Caco-2 (cell line): ENCODE measurements around the gene TNNT2. TPM values are rescaled to one million over a fixed set of nuclear protein-coding genes. Genes with fewer than 3 reads are reported as not detected.
A peak's percentile ranks its signal among the peaks of the same experiment; 100 is the strongest.

Experiments
- BruUV-seq: library from RNA; stranded (reverse); fragments of 400-500 nt; replicated peaks from 2 replicates; lab custom pipeline; 2021; lab: Mats Ljungman, UMichigan
- CTCF ChIA-PET: fragments of 300-600 bp; sonication (Branson Sonifier 250); formaldehyde crosslinking; loops from one replicate; lab custom pipeline; 2022; ENCODE audit warnings: antibody characterized with exemption; lab: Charles Lee
- POLR2A ChIA-PET: fragments of 300-600 bp; sonication (Branson Sonifier 250); formaldehyde crosslinking; loops from one replicate; lab custom pipeline; 2022; ENCODE audit warnings: antibody characterized with exemption; lab: Charles Lee
- DNase-seq, 2 experiments: peaks; one replicate each; pipeline versions ENCODE4 v3.0.0 to v3.0.0-alpha.2; 2020 to 2022
- H3K27me3 ChIP-seq: replicated peaks from 2 replicates; pipeline ENCODE4 v1.6.0; 2011; ENCODE audit warnings: low read length; ENCODE audit not compliant: control insufficient read depth, insufficient read depth
- H3K36me3 ChIP-seq: 2 replicates; pipeline ENCODE4 v1.5.1; 2011; ENCODE audit warnings: low read length; ENCODE audit not compliant: control insufficient read depth, insufficient read depth
- H3K4me1 ChIP-seq: fragments of 250-450 bp; sonication (Bioruptor Pico); 2 replicates; pipeline ENCODE4 v1.5.1; 2020; ENCODE audit warnings: mild to moderate bottlenecking
- H3K4me3 ChIP-seq: 2 replicates; pipeline ENCODE4 v1.5.1; 2011; ENCODE audit warnings: low read depth, mild to moderate bottlenecking, control low read depth, low read length
- H3K9me3 ChIP-seq: fragments of 250-450 bp; sonication (Bioruptor Pico); 2 replicates; pipeline ENCODE4 v1.5.1; 2020; ENCODE audit warnings: mild to moderate bottlenecking, moderate library complexity
- H3K27ac Mint-ChIP-seq: one replicate; pipeline ENCODE4 v1.8.0; 2022; ENCODE audit warnings: mixed read lengths; ENCODE audit not compliant: unreplicated experiment
- H3K27me3 Mint-ChIP-seq: one replicate; pipeline ENCODE4 v1.8.0; 2022; ENCODE audit warnings: mixed read lengths; ENCODE audit not compliant: insufficient read depth, unreplicated experiment
- H3K36me3 Mint-ChIP-seq: one replicate; pipeline ENCODE4 v1.8.0; 2022; ENCODE audit warnings: mild to moderate bottlenecking, mixed read lengths; ENCODE audit not compliant: insufficient read depth, unreplicated experiment
- H3K4me1 Mint-ChIP-seq: one replicate; pipeline ENCODE4 v1.8.0; 2022; ENCODE audit warnings: low read depth, mixed read lengths; ENCODE audit not compliant: unreplicated experiment
- H3K4me3 Mint-ChIP-seq: one replicate; pipeline ENCODE4 v1.8.0; 2022; ENCODE audit warnings: mild to moderate bottlenecking, moderate library complexity, mixed read lengths; ENCODE audit not compliant: unreplicated experiment
- H3K9me3 Mint-ChIP-seq: one replicate; pipeline ENCODE4 v1.8.0; 2022; ENCODE audit warnings: mixed read lengths; ENCODE audit not compliant: unreplicated experiment
- CTCF ChIP-seq, 2 experiments: fragments of 200-600 bp in 1 of 2; IDR thresholded peaks; 1 replicate in 1 of 2; 2 replicates in 1 of 2; pipeline versions ENCODE4 v1.5.1 to v1.8.0; 2011 to 2022; ENCODE audit warnings: antibody characterized with exemption in 1 of 2, control low read depth in 1 of 2, inconsistent platforms in 1 of 2, low read depth in 1 of 2, low read length in 1 of 2, mild to moderate bottlenecking in 1 of 2, moderate library complexity in 1 of 2; ENCODE audit not compliant: insufficient read depth in 1 of 2, severe bottlenecking in 1 of 2, unreplicated experiment in 1 of 2
- intact Hi-C: fragments of 100-400 bp; cut with micrococcal nuclease; formaldehyde crosslinking; loops from one replicate; pipeline ENCODE4 v1.10.0; 2022; ENCODE audit not compliant: unreplicated experiment
- total RNA-seq: library from RNA; stranded (reverse); gene quantifications from 2 replicates; pipeline ENCODE4 v1.2.3, GENCODE V29; 2022

TNNT2 gene
- total RNA-seq, 1 experiment from 2014 or later: 7.3 TPM

DNA sequence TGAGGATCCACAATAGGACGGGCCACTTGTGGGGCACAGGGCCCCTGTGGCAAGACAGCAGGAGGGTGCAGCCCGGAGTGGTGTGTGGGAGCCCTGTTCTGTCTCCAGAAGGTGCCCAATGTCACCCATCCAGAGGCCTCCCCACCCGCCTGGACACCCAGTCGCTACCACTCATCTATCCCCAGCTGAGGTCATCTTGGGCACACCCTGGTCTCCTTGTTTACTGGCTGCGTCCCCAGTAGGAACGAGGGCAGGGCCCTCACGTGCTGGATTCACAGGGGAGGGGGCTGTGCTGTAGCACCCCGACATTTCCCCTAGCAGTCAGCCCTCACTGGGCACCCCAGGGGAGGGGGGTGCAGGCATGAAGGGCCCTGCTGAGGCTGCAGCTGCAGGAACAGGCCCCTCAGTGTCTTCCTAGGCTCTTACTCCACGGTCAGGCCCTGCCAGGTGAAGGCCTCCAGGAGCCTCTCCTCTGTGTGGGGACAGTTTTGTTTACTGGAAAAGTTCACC lies 2.3 kb upstream of the TNNT2 start:
- Histone ChIP-seq H3K9me3 (no peaks in the 10 kb centered on the region), H3K4me3 (no peak overlapping the region), H3K4me1 (peaks cover 35% of the 10 kb centered on the region), H3K27me3 (no peaks in the 10 kb centered on the region), H3K36me3 (peaks cover 12% of the 10 kb centered on the region)
- CTCF ChIA-PET: no interaction called here
- TF ChIP-seq CTCF (IDR thresholded peaks at IDR 0.05; ENCODE audit: insufficient read depth in 1 of 2, low read depth in 1 of 2, low read length in 1 of 2, severe bottlenecking in 1 of 2, unreplicated experiment in 1 of 2): no peak
- intact Hi-C loops: no loop called here
- no TSS peak for BruUV-seq
- Mint-ChIP-seq H3K27ac (no peak overlapping the region), H3K4me1 (peaks cover 28% of the 10 kb centered on the region), H3K36me3 (peaks cover 44% of the 10 kb centered on the region), H3K9me3 (no peaks in the 10 kb centered on the region), H3K27me3 (no peaks in the 10 kb centered on the region), H3K4me3 (no peak overlapping the region)
- POLR2A ChIA-PET: no interaction called here
- DNase-seq: no peak

DNA sequence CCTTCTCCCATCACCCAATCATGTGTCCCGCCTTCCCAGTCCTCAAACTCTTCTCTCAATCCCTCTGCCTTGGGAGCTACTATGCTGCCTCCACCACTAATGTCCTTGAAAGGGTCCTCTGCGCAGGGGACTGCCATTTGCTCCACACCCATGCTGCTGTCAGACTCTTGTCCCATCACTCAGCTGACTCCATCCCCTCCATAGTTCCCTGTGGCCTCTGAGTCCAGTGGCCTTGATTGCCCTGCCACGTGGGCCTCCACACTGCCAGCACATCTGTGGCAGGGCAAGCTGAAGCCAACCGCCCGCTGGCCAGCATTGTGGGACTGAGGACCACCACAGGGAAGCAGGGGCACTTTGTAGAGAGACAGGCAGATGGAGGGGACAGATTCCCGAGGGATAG lies 1.3 kb upstream of the TNNT2 start:
- H3K27me3 Mint-ChIP-seq: no peaks in the 10 kb centered on the region
- no TSS peak for BruUV-seq
- peaks cover 36% of the 10 kb centered on the region for H3K36me3 Mint-ChIP-seq

More for the DNA sequence above, 1.3 kb upstream of the TNNT2 start:
- TF ChIP-seq CTCF (IDR thresholded peaks at IDR 0.05; ENCODE audit: insufficient read depth in 1 of 2, low read depth in 1 of 2, low read length in 1 of 2, severe bottlenecking in 1 of 2, unreplicated experiment in 1 of 2): no peak
- POLR2A ChIA-PET: no interaction called here
- Mint-ChIP-seq H3K4me1 (peaks cover 36% of the 10 kb centered on the region), H3K4me3 (no peak overlapping the region), H3K9me3 (no peaks in the 10 kb centered on the region), H3K27ac (peak overlapping the region; percentile 40)
- DNase-seq: no peak
- no peak overlapping the region for H3K4me3 ChIP-seq
- intact Hi-C loops: no loop called here
- peaks cover 6% of the 10 kb centered on the region; the same call in 1 of the 2 replicates for H3K36me3 ChIP-seq
- H3K9me3 ChIP-seq: no peaks in the 10 kb centered on the region
- peaks cover 43% of the 10 kb centered on the region for H3K4me1 ChIP-seq
- H3K27me3 ChIP-seq: no peaks in the 10 kb centered on the region
- CTCF ChIA-PET: interaction anchor here (1.2 kb wide), 1 partner anchor 31 kb away, joined by 4 read pairs; no protein-coding TSS in a partner anchor
